HEK293 (cell line): Measurements from ENCODE around the gene CIC.

Source experiments
- BCL11B ChIP-seq: fragments of 450-650 bp; formaldehyde crosslinking; IDR thresholded peaks from 2 replicates; pipeline ENCODE4 v1.5.1; 2016; ENCODE audit warnings: low read depth, missing biosample characterization, missing genetic modification characterization
- IKZF3 ChIP-seq: fragments of 450-650 bp; IDR thresholded peaks from 2 replicates; pipeline ENCODE4 v1.5.0; 2018; ENCODE audit warnings: missing biosample characterization, mild to moderate bottlenecking, missing genetic modification characterization, moderate library complexity
- KLF1 ChIP-seq: fragments of 450-650 bp; formaldehyde crosslinking; IDR thresholded peaks from 2 replicates; pipeline ENCODE4 v1.5.1; 2016; ENCODE audit warnings: missing biosample characterization, missing genetic modification characterization
- KLF10 ChIP-seq: fragments of 450-650 bp; IDR thresholded peaks from 2 replicates; pipeline ENCODE4 v1.5.1; 2018; ENCODE audit warnings: missing biosample characterization, mild to moderate bottlenecking, missing genetic modification characterization
- WT1 ChIP-seq: fragments of 450-650 bp; formaldehyde crosslinking; IDR thresholded peaks from 2 replicates; pipeline ENCODE4 v1.5.1; 2016; ENCODE audit warnings: missing biosample characterization, missing genetic modification characterization
- YY2 ChIP-seq: fragments of 450-650 bp; formaldehyde crosslinking; IDR thresholded peaks from 2 replicates; pipeline ENCODE4 v1.5.1; 2016; ENCODE audit warnings: missing biosample characterization, missing genetic modification characterization
- ZBTB1 ChIP-seq: fragments of 450-650 bp; formaldehyde crosslinking; IDR thresholded peaks from 2 replicates; pipeline ENCODE4 v1.5.1; 2016; ENCODE audit warnings: missing biosample characterization, missing genetic modification characterization
- ZFP69B ChIP-seq: fragments of 450-650 bp; formaldehyde crosslinking; IDR thresholded peaks from 2 replicates; pipeline ENCODE4 v1.5.1; 2016; ENCODE audit warnings: missing biosample characterization, missing genetic modification characterization
- ZIC2 ChIP-seq: fragments of 450-650 bp; formaldehyde crosslinking; IDR thresholded peaks from 2 replicates; pipeline ENCODE4 v1.5.1; 2016; ENCODE audit warnings: missing biosample characterization, missing genetic modification characterization
- ZNF112 ChIP-seq: fragments of 450-650 bp; formaldehyde crosslinking; IDR thresholded peaks from 2 replicates; pipeline ENCODE4 v1.5.0; 2017; ENCODE audit warnings: missing biosample characterization, missing genetic modification characterization
- ZNF211 ChIP-seq: fragments of 450-650 bp; formaldehyde crosslinking; IDR thresholded peaks from 2 replicates; pipeline ENCODE4 v1.5.1; 2016; ENCODE audit warnings: low read depth, missing biosample characterization, missing genetic modification characterization
- ZNF223 ChIP-seq: fragments of 450-650 bp; formaldehyde crosslinking; IDR thresholded peaks from 2 replicates; pipeline ENCODE4 v1.5.1; 2016; ENCODE audit warnings: missing biosample characterization, missing genetic modification characterization
- ZNF324 ChIP-seq: fragments of 450-650 bp; formaldehyde crosslinking; IDR thresholded peaks from 2 replicates; pipeline ENCODE4 v1.5.1; 2016; ENCODE audit warnings: missing biosample characterization, missing genetic modification characterization
- ZNF350 ChIP-seq: fragments of 450-650 bp; formaldehyde crosslinking; IDR thresholded peaks from 2 replicates; pipeline ENCODE4 v1.5.0; 2017; ENCODE audit warnings: missing biosample characterization, mild to moderate bottlenecking, missing genetic modification characterization
- ZNF416 ChIP-seq: fragments of 450-650 bp; formaldehyde crosslinking; IDR thresholded peaks from 2 replicates; pipeline ENCODE4 v1.5.1; 2016; ENCODE audit warnings: missing biosample characterization, missing genetic modification characterization
- ZNF548 ChIP-seq: fragments of 450-650 bp; formaldehyde crosslinking; IDR thresholded peaks from 2 replicates; pipeline ENCODE4 v1.5.1; 2016; ENCODE audit warnings: missing biosample characterization, missing genetic modification characterization
- ZNF549 ChIP-seq: fragments of 450-650 bp; IDR thresholded peaks from 2 replicates; pipeline ENCODE4 v1.5.1; 2018; ENCODE audit warnings: missing biosample characterization, missing genetic modification characterization, mild to moderate bottlenecking, inconsistent platforms, moderate library complexity
- ZNF561 ChIP-seq: fragments of 450-650 bp; IDR thresholded peaks from 2 replicates; pipeline ENCODE4 v1.5.1; 2018; ENCODE audit warnings: missing biosample characterization, missing genetic modification characterization, borderline replicate concordance
- ZNF571 ChIP-seq: fragments of 450-650 bp; formaldehyde crosslinking; IDR thresholded peaks from 2 replicates; pipeline ENCODE4 v1.5.0; 2017; ENCODE audit warnings: missing biosample characterization, missing genetic modification characterization
- ZNF610 ChIP-seq: fragments of 450-650 bp; formaldehyde crosslinking; IDR thresholded peaks from 2 replicates; pipeline ENCODE4 v1.5.1; 2016; ENCODE audit warnings: missing biosample characterization, missing genetic modification characterization, borderline replicate concordance
- ZNF645 ChIP-seq: fragments of 450-650 bp; formaldehyde crosslinking; IDR thresholded peaks from 2 replicates; pipeline ENCODE4; 2016; ENCODE audit warnings: missing biosample characterization, missing genetic modification characterization
- ZNF654 ChIP-seq: fragments of 450-650 bp; formaldehyde crosslinking; IDR thresholded peaks from 2 replicates; pipeline ENCODE4 v1.5.1; 2016; ENCODE audit warnings: low read depth, missing biosample characterization, missing genetic modification characterization
- ZNF677 ChIP-seq: fragments of 450-650 bp; IDR thresholded peaks from 2 replicates; pipeline ENCODE4 v1.5.0; 2018; ENCODE audit warnings: missing biosample characterization, mild to moderate bottlenecking, missing genetic modification characterization, moderate library complexity
- ZNF777 ChIP-seq: fragments of 450-650 bp; formaldehyde crosslinking; IDR thresholded peaks from 2 replicates; pipeline ENCODE4 v1.5.1; 2017; ENCODE audit warnings: missing biosample characterization, missing genetic modification characterization, borderline replicate concordance
- TF ChIP-seq, protein P1 (sequence below): fragments of 450-650 bp; formaldehyde crosslinking; conservative IDR thresholded peaks from 2 replicates; pipeline ENCODE4 v1.5.1; 2016; ENCODE audit warnings: low read depth, missing biosample characterization, missing genetic modification characterization
- TF ChIP-seq, protein P2 (sequence below): fragments of 450-650 bp; formaldehyde crosslinking; IDR thresholded peaks from 2 replicates; pipeline ENCODE4 v1.5.1; 2017; ENCODE audit warnings: missing biosample characterization, missing genetic modification characterization
- TF ChIP-seq, protein P3 (sequence below): fragments of 450-650 bp; formaldehyde crosslinking; conservative IDR thresholded peaks from 2 replicates; pipeline ENCODE4 v1.5.1; 2016; ENCODE audit warnings: low read depth, missing biosample characterization, missing genetic modification characterization

CIC gene

GRCh38 chr19:42284591-42285341 is 15.7 kb downstream of the CIC start (continued):
- TF ChIP-seq, protein P1, sequence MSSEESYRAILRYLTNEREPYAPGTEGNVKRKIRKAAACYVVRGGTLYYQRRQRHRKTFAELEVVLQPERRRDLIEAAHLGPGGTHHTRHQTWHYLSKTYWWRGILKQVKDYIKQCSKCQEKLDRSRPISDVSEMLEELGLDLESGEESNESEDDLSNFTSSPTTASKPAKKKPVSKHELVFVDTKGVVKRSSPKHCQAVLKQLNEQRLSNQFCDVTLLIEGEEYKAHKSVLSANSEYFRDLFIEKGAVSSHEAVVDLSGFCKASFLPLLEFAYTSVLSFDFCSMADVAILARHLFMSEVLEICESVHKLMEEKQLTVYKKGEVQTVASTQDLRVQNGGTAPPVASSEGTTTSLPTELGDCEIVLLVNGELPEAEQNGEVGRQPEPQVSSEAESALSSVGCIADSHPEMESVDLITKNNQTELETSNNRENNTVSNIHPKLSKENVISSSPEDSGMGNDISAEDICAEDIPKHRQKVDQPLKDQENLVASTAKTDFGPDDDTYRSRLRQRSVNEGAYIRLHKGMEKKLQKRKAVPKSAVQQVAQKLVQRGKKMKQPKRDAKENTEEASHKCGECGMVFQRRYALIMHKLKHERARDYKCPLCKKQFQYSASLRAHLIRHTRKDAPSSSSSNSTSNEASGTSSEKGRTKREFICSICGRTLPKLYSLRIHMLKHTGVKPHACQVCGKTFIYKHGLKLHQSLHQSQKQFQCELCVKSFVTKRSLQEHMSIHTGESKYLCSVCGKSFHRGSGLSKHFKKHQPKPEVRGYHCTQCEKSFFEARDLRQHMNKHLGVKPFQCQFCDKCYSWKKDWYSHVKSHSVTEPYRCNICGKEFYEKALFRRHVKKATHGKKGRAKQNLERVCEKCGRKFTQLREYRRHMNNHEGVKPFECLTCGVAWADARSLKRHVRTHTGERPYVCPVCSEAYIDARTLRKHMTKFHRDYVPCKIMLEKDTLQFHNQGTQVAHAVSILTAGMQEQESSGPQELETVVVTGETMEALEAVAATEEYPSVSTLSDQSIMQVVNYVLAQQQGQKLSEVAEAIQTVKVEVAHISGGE (tag by site-specific recombination): no peak
- TF ChIP-seq ZNF223 (tag by site-specific recombination) (peak; percentile 90), ZNF549 (tag by site-specific recombination) (no peak), ZFP69B (tag by site-specific recombination) (no peak; the same call in 1 of the 2 replicates), WT1 (tag by site-specific recombination) (no peak; the same call in 1 of the 2 replicates), KLF1 (tag by site-specific recombination) (peak; percentile 54), BCL11B (tag by site-specific recombination) (peak; percentile 92), ZBTB1 (tag by site-specific recombination) (no peak), ZNF610 (tag by site-specific recombination) (no peak), ZNF654 (tag by site-specific recombination) (no peak), IKZF3 (tag by site-specific recombination) (no peak), ZNF211 (tag by site-specific recombination) (no peak), ZNF350 (tag by site-specific recombination) (no peak), ZIC2 (tag by site-specific recombination) (peak; percentile 90), ZNF548 (tag by site-specific recombination) (no peak), ZNF571 (no peak), ZNF561 (tag by site-specific recombination) (no peak), ZNF324 (0 out of 2 replicates have a peak, but pooled peaks have one; percentile 39), ZNF416 (tag by site-specific recombination) (no peak), YY2 (tag by site-specific recombination) (no peak), ZNF645 (tag by site-specific recombination) (peak; percentile 91; the same call in 1 of the 2 replicates), ZNF677 (no peak), ZNF112 (no peak), ZNF777 (tag by site-specific recombination) (no peak), KLF10 (tag by site-specific recombination) (no peak)
- TF ChIP-seq, protein P2, sequence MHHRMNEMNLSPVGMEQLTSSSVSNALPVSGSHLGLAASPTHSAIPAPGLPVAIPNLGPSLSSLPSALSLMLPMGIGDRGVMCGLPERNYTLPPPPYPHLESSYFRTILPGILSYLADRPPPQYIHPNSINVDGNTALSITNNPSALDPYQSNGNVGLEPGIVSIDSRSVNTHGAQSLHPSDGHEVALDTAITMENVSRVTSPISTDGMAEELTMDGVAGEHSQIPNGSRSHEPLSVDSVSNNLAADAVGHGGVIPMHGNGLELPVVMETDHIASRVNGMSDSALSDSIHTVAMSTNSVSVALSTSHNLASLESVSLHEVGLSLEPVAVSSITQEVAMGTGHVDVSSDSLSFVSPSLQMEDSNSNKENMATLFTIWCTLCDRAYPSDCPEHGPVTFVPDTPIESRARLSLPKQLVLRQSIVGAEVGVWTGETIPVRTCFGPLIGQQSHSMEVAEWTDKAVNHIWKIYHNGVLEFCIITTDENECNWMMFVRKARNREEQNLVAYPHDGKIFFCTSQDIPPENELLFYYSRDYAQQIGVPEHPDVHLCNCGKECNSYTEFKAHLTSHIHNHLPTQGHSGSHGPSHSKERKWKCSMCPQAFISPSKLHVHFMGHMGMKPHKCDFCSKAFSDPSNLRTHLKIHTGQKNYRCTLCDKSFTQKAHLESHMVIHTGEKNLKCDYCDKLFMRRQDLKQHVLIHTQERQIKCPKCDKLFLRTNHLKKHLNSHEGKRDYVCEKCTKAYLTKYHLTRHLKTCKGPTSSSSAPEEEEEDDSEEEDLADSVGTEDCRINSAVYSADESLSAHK (tag by site-specific recombination): peak; percentile 36; the same call in 1 of the 2 replicates
- TF ChIP-seq, protein P3, sequence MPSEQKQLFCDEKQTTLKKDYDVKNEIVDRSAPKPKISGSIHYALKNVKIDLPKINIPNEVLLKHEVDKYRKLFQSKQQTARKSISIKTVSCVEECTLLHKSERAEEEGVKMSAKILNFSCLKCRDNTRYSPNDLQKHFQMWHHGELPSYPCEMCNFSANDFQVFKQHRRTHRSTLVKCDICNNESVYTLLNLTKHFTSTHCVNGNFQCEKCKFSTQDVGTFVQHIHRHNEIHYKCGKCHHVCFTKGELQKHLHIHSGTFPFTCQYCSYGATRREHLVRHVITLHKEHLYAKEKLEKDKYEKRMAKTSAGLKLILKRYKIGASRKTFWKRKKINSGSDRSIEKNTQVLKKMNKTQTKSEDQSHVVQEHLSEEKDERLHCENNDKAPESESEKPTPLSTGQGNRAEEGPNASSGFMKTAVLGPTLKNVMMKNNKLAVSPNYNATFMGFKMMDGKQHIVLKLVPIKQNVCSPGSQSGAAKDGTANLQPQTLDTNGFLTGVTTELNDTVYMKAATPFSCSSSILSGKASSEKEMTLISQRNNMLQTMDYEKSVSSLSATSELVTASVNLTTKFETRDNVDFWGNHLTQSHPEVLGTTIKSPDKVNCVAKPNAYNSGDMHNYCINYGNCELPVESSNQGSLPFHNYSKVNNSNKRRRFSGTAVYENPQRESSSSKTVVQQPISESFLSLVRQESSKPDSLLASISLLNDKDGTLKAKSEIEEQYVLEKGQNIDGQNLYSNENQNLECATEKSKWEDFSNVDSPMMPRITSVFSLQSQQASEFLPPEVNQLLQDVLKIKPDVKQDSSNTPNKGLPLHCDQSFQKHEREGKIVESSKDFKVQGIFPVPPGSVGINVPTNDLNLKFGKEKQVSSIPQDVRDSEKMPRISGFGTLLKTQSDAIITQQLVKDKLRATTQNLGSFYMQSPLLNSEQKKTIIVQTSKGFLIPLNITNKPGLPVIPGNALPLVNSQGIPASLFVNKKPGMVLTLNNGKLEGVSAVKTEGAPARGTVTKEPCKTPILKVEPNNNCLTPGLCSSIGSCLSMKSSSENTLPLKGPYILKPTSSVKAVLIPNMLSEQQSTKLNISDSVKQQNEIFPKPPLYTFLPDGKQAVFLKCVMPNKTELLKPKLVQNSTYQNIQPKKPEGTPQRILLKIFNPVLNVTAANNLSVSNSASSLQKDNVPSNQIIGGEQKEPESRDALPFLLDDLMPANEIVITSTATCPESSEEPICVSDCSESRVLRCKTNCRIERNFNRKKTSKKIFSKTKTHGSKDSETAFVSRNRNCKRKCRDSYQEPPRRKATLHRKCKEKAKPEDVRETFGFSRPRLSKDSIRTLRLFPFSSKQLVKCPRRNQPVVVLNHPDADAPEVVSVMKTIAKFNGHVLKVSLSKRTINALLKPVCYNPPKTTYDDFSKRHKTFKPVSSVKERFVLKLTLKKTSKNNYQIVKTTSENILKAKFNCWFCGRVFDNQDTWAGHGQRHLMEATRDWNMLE (tag by site-specific recombination): no peak
